C4-2B (cell line): Measurements from ENCODE around the gene TMEM132E.

Source experiments
- ZFX ChIP-seq: fragments of 450-650 bp; IDR thresholded peaks from 2 replicates; pipeline ENCODE4 v1.6.1; 2017
- TF ChIP-seq, protein P1 (sequence below): fragments of 450-650 bp; conservative IDR thresholded peaks from 2 replicates; pipeline ENCODE4 v1.5.1; 2017; ENCODE audit warnings: mild to moderate bottlenecking

DNA sequence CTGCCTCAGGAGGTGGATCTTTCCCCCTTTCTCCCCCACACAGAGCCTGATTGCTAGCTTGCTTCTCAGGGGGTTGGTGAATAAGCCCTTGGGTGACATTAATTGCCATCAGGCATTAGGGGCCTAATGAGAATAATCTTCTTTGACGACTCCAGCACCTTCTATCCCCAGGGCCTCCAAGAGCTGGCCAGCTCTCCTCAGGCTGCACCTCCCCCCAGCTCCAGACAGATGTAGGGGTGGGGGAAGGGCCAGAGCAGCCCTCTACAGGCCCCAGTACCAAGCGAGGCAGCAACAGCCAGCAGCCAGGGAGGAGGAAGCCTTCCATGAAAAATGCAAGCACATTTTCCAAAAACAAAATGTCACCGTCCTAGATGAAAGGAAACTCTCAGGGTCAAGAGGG lies 1.4 kb upstream of the TMEM132E start:
- TF ChIP-seq, protein P1, sequence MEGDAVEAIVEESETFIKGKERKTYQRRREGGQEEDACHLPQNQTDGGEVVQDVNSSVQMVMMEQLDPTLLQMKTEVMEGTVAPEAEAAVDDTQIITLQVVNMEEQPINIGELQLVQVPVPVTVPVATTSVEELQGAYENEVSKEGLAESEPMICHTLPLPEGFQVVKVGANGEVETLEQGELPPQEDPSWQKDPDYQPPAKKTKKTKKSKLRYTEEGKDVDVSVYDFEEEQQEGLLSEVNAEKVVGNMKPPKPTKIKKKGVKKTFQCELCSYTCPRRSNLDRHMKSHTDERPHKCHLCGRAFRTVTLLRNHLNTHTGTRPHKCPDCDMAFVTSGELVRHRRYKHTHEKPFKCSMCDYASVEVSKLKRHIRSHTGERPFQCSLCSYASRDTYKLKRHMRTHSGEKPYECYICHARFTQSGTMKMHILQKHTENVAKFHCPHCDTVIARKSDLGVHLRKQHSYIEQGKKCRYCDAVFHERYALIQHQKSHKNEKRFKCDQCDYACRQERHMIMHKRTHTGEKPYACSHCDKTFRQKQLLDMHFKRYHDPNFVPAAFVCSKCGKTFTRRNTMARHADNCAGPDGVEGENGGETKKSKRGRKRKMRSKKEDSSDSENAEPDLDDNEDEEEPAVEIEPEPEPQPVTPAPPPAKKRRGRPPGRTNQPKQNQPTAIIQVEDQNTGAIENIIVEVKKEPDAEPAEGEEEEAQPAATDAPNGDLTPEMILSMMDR, result no peak
- no peak for TF ChIP-seq ZFX
